ENCODE measurements around the gene INTS4.
"Not testable (repeated sequence)": the region's sequence is repeated elsewhere in the genome, so short reads cannot be mapped to it uniquely, and the experiment has no call there.

The INTS4 gene

DNA sequence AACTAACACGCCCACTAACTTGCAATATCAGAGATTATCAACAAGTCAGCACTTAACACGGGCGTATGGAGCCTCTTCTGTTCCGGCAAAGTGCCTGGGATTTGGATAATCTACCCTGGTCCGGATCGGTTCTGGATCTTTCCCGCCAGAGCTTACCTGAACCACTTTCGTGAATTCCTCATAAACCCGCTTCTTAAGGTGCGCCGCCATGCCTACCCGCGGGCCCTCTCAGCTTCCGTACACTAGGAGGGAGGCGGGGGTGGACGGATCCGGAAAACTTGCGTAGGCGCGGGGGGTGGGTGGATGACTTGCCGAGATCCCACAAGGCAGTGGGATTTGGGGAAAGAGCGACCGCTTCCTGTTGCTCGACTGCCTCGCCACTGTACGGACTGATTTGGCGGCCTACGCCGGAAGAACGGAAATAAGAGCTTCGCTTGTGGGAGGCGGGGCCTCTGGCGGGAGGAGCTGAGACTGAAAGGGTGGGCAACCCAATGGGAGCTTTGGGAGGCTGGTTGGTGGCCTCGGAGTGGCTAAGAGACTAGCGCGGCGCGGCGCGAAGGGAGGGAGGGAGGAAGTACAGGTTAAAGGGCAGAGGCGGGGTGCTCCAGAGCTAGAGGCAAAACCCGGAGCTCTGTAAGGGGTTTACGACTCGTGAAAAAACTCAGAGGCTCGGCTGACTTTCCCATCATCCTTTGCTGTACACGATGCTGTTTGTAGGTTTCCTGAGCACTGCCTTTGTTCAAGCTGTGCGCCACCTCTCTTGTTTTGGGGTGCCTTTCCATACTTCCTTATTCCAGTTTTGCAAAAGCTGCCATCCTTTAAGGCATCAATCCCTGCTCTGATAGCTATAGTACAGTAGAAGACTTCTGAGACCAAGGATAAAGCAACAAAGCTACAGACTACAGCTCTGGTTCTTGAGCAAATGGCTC, at the start of gene INTS4:
Gene INTS4 (minus strand): TSS at position 235 of the 929 bp plus-strand sequence. CDS start 25 bp downstream, at position 210.
- DNase-seq (ENCODE audit: low spot score): peak; percentile 90

DNA sequence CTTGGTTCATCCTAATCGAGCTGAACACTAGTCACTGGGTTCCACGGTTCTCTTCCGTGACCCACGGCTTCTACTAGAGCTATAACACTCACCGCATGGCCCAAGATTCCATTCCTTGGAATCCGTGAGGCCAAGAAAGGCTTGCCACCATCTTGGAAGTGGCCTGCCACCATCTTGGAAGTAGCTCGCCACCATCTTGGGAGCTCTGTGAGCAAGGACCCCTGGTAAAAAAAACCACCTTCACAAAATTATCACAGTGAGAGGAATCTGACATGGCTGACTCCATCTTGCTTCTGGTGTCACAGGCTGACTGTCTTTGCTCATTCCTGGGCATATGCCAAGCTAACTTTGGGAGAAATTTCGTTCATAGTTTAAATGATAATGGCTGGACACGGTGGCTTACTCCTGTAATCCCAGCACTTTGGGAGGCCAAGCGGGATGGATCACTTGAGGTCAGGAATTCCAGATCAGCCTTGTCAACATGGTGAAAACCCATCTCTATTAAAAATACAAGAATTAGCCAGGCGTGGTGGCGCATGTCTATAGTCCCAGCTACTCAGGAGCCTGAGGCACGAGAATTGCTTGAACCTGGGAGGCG, 47.5 kb upstream of the INTS4 start:
- TF ChIP-seq CTCF (IDR thresholded peaks at IDR 0.05; ENCODE audit: extremely low read depth, missing control alignments): no peak
- DNase-seq (ENCODE audit: low spot score): no peak

More for the DNA sequence above, at the start of gene INTS4:
- TF ChIP-seq CTCF (IDR thresholded peaks at IDR 0.05; ENCODE audit: extremely low read depth, missing control alignments): no peak

DNA sequence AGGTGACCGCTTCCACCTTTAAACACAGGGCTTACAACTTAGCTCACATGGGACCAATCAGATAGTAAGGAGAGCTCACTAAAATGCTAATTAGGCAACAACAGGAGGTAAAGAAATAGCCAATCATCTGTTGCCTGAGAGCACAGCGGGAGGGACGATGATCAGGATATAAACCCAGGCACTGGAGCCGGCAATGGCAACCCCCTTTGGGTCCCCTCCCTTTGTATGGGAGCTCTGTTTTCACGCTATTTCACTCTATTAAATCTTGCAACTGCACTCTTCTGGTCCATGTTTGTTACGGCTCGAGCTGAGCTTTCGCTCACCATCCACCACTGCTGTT, 46.9 kb upstream of the INTS4 start:
- not testable (repeated sequence) for DNase-seq (ENCODE audit: low spot score)

- TF ChIP-seq CTCF (IDR thresholded peaks at IDR 0.05; ENCODE audit: extremely low read depth, missing control alignments): no peak
Measured at GRCh38 chr11:78040691-78041379, 46.4 kb upstream of the INTS4 start.

GRCh38 chr11:78039919-78040671, 45.6 kb upstream of the INTS4 start:
- TF ChIP-seq CTCF (IDR thresholded peaks at IDR 0.05; ENCODE audit: extremely low read depth, missing control alignments): no peak
- peak; percentile 66 for DNase-seq (ENCODE audit: low spot score)

More at GRCh38 chr11:78040691-78041379, 46.4 kb upstream of the INTS4 start:
- DNase-seq (ENCODE audit: low spot score): no peak

GRCh38 chr11:78039391-78039918, 45.0 kb upstream of the INTS4 start:
- no peak for DNase-seq (ENCODE audit: low spot score)
- TF ChIP-seq CTCF (IDR thresholded peaks at IDR 0.05; ENCODE audit: extremely low read depth, missing control alignments): no peak

DNA sequence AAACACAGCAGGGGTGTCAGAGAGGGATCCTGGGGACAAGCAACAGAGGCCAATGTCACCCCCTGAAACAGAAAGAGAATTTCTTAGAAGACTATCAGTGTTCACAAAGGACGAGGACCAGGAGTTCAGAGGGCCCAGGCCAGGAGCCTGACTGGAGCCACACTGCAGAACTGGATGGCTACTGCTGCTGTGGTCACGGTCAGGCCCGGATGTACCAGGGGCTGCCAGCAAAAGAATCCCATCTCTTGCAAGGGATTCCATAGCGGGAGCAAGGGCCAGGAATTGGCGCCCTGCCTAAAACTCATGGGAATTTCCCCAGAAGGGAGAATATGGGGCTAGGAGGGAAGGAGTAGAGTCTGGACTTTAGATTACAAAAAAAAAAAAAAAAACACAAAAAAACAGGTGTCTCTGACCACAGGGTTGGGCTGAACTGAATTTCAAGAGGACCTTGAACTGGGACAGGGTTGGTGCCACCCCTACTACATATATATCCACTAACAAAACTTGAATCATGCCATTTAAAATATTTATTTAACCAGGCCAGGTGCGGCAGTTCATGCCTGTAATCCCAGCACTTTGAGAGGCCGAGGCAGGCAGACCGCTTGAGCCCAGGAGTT, 44.3 kb upstream of the INTS4 start:
- no peak for DNase-seq (ENCODE audit: low spot score)
- TF ChIP-seq CTCF (IDR thresholded peaks at IDR 0.05; ENCODE audit: extremely low read depth, missing control alignments): no peak

Measured in GM20000 (cell line).